ENCODE measurements around the gene TMEM240.
"Not testable (repeated sequence)": the region's sequence is repeated elsewhere in the genome, so short reads cannot be mapped to it uniquely, and the experiment has no call there.

The TMEM240 gene

DNA sequence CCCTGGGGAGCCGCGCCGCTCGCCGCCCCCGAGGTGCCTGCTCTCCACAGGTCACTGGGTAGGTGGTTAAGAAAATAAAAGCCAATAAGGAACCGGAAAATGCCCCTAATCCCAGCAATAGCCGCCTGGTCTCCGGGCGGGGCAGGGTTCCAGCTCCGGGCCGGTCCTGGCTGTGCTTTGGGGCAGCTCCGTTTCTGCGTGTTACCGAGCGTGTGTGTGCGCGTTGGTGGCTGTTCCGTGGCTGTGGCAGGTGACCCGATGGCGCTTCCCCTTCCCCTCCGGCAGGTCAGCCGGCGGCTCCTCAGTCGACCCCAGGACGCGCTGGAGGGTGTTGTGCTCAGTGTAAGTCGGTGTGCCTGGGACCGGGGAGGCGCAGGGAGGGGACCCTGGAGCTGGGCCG lies 17.2 kb downstream of the TMEM240 start:
- not testable (repeated sequence) for DNase-seq

DNA sequence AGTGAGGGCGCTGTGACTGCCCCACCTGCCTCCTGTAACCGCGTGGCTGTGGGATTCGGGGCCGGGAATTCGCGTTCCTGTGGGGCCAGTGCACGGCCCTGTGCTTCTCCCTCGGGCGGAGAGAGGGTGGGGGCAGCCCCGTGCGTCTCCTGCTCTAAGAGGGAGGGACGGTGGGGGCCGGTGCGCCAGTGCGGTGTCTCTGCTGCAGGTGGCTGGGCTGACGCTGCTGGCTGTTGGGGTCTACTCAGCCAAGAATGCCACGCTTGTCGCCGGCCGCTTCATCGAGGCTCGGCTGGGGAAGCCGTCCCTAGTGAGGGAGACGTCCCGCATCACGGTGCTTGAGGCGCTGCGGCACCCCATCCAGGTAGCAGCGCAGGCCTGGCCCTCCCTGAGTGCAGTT lies 17.9 kb downstream of the TMEM240 start:
- not testable (repeated sequence) for DNase-seq

DNA sequence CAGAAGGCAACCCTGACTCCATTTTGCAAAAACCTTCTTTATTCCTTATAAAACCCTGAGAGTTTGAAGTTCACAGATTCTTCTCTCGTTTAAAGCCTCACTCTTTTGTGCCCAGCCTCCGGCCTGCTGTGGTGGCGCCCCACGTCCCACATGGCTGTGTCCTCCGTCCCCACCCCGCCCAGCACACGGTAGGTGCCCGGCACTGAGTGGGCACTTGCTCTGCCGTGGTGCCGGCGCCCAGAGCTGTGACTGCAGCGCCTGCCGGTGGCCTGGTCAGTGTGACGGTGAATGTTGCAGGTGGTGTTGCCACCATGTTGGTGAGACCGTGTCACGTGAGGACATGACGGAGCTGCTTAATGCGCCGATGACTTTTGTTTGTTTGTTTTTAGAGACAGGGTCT lies 19.1 kb downstream of the TMEM240 start:
- no peak for DNase-seq

GRCh38 chr1:1519805-1520505 lies 20.5 kb downstream of the TMEM240 start:
- DNase-seq: not testable (repeated sequence)

DNA sequence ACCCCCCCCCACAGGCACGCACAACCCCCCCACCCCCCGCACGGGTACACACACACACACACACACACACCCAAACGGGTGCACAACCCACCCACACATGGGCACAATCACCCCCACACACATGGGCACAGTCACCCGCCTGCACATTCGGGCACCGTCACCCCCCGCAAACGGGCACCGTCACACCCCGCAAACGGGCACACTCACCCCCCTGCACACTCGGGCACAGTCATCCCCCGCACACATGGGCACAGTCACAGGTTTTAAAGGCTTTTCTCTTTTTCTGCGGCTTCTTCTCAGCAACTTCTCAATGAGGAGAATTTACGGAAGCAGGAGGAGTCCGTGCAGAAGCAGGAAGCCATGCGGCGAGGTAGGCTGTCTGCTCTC lies 21.8 kb downstream of the TMEM240 start:
- DNase-seq: not testable (repeated sequence)

DNA sequence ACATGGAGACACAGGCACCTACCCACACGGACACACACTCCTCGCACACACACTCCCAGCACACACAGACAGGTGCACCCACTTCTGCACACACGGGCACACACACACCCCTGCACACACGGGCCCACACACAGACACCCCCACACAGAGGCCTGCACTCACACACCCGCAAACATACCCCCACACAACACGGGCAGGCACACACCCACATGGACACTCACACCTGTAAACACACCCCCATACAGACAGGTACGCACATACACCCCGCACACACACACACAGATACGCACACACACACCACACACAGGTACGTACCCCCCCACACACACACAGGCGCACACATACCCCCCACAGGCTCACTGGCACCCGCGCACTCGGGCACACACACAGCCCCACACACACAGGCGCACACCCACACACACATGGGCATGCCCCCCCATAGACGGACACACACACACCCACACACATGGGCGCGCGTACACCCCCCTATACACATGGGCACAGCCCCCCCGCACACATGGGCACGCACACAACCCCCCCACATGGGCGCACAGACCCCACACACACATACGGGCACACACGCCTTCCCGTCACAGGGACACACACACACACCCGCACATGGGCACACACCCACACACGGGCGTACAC lies 22.3 kb downstream of the TMEM240 start:
- no peak for DNase-seq

DNA sequence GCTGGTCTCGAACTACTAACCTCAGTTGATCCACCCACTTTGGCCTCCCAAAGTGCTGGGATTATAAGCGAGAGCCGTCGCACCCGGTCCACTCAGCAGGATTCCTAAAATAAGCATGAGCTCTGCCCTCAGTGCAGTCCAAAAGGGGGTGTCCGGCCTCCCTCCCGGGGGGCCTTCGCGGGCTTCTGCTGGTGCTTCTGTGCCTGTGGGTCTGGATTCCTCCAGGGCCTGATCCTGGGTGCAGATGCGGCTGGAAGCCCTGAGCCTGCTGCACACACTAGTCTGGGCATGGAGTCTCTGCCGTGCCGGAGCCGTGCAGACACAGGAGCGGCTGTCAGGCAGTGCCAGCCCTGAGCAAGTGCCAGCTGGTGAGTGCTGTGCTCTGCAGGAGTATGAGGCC lies 23.5 kb downstream of the TMEM240 start:
- DNase-seq: not testable (repeated sequence)

DNA sequence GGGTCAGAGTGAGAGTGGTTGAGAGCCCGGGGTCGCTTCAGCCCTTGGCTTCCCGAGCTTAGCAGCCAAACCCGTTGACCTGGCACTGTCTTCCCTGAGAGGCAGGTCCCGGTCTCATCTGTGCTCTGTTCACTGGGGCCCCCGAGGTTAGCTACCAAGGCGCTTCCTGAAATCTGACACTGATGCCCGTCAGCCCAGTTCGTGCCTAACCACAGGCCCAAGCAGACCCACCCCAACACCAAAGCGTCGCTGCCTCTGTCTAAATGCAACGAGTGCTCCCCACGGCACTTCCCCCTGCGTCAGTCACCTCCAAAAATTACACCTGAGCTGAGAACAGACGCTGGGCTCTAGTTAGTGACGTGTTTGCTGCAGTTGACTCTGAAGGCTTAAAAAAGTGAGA lies 26.0 kb downstream of the TMEM240 start:
- not testable (repeated sequence) for DNase-seq

DNA sequence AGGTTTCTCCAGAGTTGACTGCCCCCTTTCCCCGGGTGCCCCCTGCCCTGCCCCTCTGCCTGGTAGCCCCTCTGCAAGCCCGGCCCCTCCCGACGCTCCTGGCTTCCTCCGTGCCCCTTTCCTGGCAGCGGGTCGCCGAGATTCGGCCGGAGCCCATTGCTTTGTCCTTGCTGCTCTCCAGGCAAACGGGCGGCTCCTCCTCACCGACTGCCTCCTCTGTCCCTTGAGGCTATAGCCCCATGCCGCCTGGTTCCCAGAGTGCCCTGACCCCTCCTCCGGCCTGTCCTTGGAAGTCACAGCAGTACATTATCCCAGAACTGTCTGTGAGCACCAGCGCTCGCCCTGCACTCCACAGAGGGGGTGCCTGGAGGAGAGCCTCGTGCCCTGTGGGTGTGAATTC lies 26.7 kb downstream of the TMEM240 start:
- not testable (repeated sequence) for DNase-seq

DNA sequence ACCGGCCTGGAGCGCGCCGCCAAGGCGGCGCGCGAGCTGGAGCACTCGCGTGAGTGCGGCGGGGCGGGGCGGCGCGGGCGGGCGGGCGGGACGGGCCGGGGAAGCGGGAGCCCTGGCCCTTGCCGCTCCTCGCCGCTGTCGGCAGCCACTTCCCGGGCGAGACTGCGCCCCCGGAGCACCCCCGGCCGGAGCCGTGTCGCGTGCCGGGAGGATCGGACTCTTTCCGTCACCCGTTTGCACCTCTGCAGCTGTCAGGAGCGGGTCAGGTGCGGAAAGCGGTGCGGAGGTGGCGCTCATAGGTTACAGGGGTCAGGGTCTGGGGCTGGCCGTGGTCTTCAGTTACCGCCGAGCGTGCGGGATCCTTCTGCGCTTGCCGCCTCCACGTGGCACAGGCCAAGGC lies 28.0 kb downstream of the TMEM240 start:
- peak in 1 of 5 experiments; percentile 23 for DNase-seq

GRCh38 chr1:1511533-1512285 lies 28.7 kb downstream of the TMEM240 start, which contains the start of gene ATAD3A:
TSS of gene ATAD3A (plus strand) at chr1:1512162. CDS start at chr1:1512269, 107 bp downstream.
- DNase-seq: peak; percentile 90 to 98 (median 94)

DNA sequence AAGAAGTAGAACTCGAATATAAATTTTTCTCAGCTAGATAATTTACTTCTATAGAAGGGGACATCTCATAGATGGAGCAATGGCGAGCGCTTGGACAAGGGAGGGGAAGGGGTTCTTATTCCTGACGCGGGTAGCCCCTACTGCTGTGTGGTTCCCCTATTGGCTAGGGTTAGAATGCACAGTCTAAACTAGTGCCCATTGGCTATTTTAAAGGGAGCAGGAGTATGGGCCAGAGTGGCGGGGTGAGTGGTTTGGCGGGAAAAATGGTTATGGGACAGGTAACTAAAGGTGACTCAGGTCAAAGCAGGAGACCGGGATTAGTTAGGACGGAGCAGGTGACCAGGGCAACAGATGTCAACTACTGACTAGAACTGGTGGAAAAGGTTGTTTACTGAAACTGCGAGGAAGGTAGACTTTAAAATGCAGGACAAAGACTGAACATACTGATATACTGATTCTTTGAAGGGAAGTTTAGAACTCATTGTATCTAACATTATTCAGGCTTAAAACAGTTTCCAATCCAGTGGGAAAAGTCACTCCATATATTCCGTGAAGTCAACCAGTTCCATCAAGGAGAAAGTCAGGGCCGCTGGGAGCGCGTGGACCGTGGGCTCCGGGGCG lies 29.4 kb downstream of the TMEM240 start:
- peak in 1 of 5 experiments; percentile 16 for DNase-seq

GRCh38 chr1:1509465-1509850 lies 31.0 kb downstream of the TMEM240 start:
- not testable (repeated sequence) for DNase-seq

DNA sequence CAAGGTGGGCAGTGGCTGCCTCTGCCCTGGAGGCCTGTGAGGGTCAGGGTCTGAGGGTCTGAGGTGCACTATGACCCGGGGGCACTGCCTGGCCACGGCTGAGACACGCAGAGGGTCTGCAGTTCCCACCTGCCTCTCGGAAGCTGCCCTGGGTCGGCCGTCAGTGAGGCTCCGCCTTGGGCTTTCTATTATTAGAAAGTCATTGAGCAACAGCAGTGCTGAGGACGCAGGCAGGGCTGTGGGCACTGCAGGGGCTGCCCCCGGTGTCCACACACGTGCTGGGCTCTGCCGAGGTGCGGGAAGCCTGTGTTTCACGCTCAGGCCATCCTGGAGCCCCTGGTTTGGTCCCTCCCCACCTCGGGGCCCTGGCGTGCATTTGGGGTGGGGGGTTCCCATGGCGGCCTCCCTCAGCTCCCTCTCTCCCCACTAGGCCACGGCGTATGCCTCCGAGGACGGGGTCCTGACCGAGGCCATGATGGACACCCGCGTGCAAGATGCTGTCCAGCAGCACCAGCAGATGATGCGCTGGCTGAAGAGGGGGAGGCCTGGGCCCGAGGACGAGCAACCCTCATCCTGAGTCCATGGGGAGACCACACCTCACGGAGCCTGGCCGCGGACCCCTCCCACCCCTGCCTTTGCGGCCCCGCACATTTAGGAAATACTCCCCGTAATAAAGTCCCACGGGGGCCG lies 31.5 kb downstream of the TMEM240 start:
- DNase-seq: not testable (repeated sequence)

- no peak for DNase-seq
Measured at GRCh38 chr1:1507305-1507704, 33.1 kb downstream of the TMEM240 start.

DNA sequence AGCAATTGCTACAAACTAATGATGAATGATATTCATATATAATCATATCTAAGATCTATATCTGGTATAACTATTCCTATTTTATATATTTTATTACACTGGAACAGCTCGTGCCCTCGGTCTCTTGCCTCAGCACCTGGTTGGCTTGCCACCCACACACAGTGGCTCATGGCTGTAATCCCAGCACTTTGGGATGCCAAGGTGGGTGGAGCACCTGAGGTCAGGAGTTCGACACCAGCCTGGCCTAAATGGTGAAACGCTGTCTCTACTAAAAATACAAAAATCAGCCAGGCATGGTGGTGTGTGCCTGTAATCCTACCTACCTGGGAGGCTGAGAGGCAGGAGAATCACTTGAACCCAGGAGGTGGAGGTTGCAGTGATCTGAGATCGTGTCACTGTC lies 34.6 kb downstream of the TMEM240 start:
- not testable (repeated sequence) for DNase-seq

DNA sequence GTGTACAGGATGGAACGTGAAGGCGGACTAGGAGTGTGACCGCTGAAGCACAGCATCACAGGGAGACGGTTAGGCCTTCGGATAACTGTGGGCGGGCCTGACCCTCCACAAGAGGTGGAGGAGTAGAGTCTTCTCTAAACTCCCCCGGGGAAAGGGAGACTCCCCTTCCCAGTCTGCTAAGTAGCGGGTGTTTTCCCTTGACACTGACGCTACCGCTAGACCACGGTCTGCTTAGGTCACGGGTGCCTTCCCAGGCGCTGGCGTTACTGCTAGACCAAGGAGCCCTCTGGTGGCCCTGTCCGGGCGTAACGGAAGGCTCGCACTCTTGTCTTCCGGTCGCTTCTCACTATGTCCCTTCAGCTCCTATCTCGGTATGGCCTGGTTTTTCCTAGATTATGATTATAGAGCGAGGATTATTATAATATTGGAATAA lies 35.0 kb downstream of the TMEM240 start:
- peak in 1 of 5 experiments; percentile 14 for DNase-seq

DNA sequence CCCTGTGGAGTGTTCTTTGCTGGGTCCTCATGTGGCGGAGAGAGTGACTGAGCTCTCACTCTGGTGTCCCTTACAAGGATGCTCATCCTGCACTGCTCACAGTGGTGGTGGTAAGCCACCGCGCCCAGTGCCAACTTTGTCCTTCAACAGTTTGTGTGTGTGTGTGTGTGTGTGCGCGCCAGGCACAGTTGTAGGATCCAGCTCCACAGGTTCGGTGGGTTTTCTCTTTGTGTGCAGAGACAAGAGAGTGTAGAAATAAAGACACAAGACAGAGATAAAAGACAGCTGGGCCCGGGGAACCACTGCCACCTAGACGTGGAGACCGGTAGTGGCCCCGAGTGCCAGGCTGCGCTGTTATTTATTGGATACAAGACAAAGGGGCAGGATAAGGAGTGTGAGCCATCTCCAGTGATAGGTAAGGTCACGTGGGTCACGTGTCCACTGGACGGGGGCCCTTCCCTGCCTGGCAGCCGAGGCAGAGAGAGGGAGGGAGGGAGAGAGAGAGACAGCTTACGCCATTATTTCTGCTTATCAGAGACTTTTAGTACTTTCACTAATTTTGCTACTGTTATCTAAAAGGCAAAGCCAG lies 35.6 kb downstream of the TMEM240 start:
- DNase-seq: peak; percentile 49 to 85 (median 69)

- DNase-seq: not testable (repeated sequence)
Measured at GRCh38 chr1:1495461-1495975, 44.9 kb downstream of the TMEM240 start.

DNA sequence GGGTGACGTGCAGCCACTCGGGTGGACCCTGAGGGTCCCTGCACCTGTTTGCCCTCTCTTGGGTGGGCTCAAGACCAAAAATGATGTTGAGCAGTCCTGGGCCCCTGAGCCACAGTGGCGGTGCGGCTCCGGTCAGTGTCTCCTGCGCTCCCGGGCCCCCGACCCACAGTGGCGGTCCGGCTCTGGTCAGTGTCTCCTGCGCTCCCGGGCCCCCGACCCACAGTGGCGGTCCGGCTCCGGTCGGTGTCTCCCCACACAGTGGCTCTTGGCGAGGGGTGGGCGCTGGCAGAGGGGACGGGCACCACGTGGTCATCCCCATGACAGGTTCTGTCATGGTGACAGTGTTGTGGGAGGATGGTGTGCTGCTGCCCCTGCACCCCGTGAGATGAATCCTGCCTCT lies 46.1 kb downstream of the TMEM240 start:
- not testable (repeated sequence) for DNase-seq

GRCh38 chr1:1491601-1492000 lies 48.8 kb downstream of the TMEM240 start:
- no peak for DNase-seq
